ENCODE results near the gene AP2A1.

DNA sequence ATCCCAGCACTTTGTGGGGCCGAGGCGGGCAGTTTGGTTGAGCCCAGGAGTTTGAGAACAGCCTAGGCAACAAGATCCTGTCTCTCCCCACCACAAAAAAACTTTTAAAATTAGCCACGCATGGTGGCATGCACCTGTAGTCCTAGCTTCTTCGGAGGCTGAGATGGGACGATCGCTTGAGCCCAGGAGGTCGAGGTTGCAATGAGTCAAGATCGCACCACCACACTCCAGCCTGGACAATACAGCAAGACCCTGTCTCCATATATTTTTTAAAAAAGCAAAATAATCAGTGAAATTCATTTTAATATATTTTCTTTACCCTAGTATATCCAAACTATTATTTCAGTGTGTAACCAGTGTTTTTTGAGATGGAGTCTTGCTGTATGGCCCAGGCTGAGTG is 8.2 kb downstream of the AP2A1 start:
- TF ChIP-seq, protein P1, sequence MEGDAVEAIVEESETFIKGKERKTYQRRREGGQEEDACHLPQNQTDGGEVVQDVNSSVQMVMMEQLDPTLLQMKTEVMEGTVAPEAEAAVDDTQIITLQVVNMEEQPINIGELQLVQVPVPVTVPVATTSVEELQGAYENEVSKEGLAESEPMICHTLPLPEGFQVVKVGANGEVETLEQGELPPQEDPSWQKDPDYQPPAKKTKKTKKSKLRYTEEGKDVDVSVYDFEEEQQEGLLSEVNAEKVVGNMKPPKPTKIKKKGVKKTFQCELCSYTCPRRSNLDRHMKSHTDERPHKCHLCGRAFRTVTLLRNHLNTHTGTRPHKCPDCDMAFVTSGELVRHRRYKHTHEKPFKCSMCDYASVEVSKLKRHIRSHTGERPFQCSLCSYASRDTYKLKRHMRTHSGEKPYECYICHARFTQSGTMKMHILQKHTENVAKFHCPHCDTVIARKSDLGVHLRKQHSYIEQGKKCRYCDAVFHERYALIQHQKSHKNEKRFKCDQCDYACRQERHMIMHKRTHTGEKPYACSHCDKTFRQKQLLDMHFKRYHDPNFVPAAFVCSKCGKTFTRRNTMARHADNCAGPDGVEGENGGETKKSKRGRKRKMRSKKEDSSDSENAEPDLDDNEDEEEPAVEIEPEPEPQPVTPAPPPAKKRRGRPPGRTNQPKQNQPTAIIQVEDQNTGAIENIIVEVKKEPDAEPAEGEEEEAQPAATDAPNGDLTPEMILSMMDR (IDR thresholded peaks at IDR 0.05): no peak
- no peak for TF ChIP-seq POLR2A (IDR thresholded peaks at IDR 0.05)

Measured in right lobe of liver (tissue), 4 donors.